ENCODE measurements around the gene ABCB8.

GRCh38 chr7:151035902-151036301 lies 7.7 kb downstream of the ABCB8 start:
- TF ChIP-seq CTCF (IDR thresholded peaks at IDR 0.05) (no peak), EZH2phosphoT487 (IDR thresholded peaks at IDR 0.05) (no peak)

Measured in neural progenitor cell (in vitro differentiated cells).